Activated CD4-positive, alpha-beta T cell treated with anti-CD3 and anti-CD28 coated beads, Interleukin-2, amount 50 U/mL, for 16 hours (primary cell): ENCODE data around the gene EVPLL.
"Not testable (repeated sequence)": the region's sequence is repeated elsewhere in the genome, so short reads cannot be mapped to it uniquely, and the experiment has no call there.

Experiments used
- DNase-seq: peaks from one replicate; pipeline ENCODE4 v3.0.0-alpha.2; 2020

Gene EVPLL

GRCh38 chr17:18379246-18380146, 1.9 kb downstream of the EVPLL start:
- DNase-seq = no peak

DNA sequence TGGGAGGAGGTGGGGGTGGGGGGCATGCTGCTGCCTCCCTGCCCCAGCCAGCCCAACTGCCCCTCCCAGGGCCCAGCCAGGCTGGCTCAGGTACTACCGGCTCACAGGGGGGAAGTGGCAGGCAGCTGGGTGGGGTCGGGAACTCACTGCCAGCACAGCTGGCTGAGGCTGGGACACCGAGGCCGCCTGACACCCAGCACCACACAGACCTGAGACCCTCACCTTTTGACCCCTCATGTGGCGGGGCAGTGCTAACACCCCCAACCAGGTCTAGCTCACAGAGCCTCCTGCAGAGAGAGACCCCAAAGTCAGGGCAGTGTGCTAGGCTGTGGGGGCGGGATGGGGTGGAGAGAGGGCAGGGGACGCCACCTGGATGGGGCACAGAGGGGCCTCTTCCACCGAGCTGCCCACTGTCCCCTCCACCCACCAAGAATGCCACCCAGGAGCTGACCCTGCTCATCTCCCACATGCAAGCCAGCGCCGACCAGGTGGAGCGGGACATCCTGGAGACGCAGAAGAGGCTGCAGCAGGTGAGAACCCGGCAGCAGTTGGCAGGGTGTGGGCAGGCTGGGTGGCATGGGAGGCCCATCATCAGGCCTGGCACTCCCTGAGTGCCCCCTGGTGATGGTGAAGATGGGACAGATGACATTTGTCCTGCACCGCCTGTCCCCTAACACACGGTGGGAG, 3.0 kb downstream of the EVPLL start:
- DNase-seq = no peak

GRCh38 chr17:18381158-18381952, 3.8 kb downstream of the EVPLL start:
- DNase-seq = no peak

DNA sequence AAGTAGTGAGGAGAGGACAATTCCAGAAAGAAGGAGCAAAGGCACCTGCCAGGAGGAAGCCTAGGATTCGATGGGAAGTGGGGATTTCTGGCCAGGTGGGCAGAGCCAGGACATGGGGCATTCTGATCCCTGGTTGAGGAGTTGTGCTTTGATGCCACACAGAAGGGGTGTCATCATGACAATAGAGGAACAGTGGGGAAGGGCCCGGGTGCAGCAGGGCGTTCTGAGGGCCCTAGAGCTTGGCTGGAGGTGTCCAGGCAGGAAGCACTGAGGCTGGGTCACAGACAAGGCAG, 4.3 kb downstream of the EVPLL start:
- no peak for DNase-seq

- DNase-seq = no peak
These were observed 5.0 kb downstream of the EVPLL start for GRCh38 chr17:18382441-18383078.

GRCh38 chr17:18383079-18383481, 5.5 kb downstream of the EVPLL start:
- DNase-seq = not testable (repeated sequence)

DNA sequence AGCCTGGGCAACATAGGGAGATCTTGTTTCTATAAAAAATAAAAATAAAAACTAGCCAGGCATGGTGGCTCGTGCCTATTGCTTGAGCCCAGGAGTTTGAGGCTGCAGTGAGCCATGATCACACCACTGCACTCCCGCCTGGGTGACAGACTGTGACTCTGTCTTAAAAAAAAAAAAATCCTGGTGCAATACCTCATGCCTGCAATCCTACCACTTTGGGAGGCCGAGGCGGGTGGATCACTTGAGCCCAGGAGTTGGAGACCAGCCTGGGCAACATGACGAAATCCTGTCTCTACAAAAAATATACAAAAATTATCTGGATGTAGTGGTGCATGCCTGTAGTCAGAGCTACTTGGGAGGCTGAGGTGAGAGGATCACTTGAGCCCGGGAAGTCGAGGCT, 6.7 kb downstream of the EVPLL start:
- DNase-seq = not testable (repeated sequence)

DNA sequence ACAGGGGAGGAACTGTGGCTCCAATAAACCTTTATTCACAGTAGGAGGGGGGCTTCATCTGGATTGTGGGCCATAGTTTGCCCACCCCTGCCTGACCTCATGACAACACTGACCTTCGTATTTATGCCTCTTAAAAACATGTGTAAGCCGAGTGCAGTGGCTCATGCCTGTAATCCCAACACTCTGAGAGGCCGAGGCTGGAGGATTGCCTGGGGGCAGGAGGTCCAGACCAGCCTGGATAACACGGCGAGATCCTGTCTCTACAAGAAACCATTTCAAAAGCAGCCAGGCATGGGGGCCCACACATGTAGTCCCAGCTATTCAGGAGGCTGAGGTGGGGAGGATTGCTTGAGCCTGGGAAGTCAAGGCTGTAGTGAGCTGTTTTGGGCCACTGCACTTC, 10.0 kb downstream of the EVPLL start:
- DNase-seq = not testable (repeated sequence)

- DNase-seq = not testable (repeated sequence)
These were observed 10.7 kb downstream of the EVPLL start for GRCh38 chr17:18388266-18388665.

DNA sequence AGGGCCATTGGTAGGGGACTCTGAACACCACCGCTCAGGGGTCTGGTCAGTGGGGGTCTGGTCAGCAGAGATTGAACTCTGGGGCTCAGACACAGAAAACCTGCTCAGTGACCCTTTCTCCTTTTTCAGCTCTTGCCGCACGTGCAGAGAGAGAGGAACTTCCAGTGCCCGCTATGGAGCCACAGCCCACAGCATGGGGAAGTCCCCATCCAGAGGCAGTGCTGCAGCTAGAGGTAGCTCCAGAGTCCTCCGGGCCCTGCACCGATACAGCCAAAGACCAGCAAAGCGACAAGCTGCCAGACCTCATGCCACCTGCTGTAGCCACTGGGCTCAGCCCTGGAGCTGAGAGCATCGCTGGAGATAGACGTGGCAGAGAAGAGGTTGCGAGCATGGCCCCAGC, 11.2 kb downstream of the EVPLL start:
- DNase-seq = not testable (repeated sequence)

DNA sequence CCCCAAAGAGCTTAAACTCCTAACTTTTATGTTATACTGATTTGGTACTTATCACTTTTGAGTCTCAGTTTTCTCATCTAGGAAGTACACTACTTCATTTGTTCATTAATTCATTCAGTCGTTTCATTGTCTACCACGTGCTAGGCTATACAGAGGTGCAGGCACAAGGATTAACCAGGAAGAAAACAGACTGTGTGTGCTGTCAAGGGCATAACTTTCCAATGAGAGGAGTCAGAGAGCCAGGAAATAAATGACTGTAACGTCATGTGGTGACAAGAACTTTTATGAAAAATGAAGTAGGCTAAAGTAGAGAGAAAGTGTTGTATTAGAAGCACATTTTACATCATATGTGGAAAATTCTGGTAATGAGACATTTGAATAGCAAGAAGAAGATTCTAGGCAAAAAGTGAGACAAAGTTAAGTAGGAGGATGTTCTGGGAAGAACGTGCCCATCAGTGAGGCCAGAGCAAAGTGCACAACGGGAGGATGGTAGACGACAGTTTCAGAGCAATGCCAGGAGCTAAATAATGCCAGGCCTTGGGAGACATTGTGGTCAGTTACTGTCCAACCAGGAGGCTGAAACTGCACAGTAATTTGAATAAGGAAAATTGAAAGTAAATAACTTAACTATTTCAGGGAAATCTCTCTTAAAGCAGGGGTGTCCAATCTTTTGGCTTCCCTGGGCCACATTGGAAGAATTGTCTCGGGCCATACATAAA, 24.5 kb downstream of the EVPLL start:
- DNase-seq = not testable (repeated sequence)

DNA sequence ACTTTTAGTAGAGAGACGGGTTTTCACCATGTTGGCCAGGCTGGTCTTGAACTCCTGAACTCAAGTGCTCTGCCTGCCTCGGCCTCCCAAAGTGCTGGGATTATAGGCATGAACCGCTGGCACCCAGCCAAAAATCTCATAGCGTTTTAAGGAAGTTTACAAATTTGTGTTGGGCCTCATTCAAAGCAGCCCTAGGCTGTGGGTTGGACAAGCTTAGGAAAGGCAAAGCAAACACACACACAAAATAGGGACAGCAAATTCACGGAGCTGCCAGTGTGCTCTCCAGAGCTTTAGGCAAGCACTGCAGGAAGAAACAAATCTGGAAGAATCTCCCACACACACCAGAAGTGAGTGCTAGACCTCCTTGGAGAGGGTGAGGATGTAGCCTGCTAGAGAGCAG, 25.6 kb downstream of the EVPLL start:
- DNase-seq = not testable (repeated sequence)

- not testable (repeated sequence) for DNase-seq
These were observed 26.0 kb downstream of the EVPLL start for GRCh38 chr17:18403604-18404003.

- DNase-seq = peak; percentile 27
These were observed 31.3 kb downstream of the EVPLL start for GRCh38 chr17:18408906-18409305.

GRCh38 chr17:18409321-18409720, 31.7 kb downstream of the EVPLL start:
- not testable (repeated sequence) for DNase-seq

GRCh38 chr17:18410736-18411135, 33.2 kb downstream of the EVPLL start:
- DNase-seq = not testable (repeated sequence)

DNA sequence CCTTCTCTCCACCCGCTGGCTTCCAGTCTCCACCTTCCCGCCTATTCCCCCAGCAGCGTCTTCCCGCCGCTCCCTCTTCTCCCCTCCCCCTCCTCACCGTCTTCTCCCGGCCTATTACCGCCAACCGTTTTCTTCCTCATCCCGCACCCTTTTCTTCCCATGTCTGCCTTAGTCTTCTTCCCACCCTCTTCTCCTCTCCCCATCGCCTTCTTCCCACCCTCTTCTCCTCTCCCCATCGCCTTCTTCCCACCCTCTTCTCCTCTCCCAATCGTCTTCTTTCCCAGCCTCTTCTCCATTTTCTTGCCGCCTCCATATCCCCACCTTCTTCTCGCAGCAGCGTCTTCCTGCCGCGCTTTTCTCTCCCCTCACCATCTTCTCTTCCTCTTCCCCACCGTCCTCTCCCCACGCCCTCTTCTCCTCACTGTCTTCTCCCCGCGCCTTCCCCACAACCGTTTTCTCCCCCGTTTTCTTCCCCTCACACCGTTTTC, 33.8 kb downstream of the EVPLL start:
- peak; percentile 21 for DNase-seq

GRCh38 chr17:18412001-18412538, 34.5 kb downstream of the EVPLL start:
- DNase-seq = not testable (repeated sequence)

- DNase-seq = not testable (repeated sequence)
These were observed 43.9 kb downstream of the EVPLL start for GRCh38 chr17:18421521-18421920.

DNA sequence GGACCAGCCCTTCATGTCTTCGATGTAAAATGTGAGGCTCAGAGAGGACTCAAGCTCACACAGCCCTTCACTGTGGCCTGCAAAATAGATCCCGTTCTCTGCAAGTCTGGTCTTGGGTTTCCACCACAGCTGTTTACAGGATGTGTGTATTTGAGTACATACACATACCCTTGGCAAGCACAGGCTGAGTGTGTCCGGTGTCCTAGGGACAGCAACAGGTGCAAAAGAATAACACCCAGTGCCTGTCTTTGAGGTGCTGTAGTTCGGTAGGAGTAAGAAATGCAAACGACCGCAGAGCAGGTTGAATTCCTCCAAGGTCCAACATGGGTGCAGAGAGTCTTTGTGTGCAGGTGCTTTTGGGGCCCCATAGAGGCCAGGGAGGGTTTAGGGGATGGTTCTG, 44.9 kb downstream of the EVPLL start:
- DNase-seq = not testable (repeated sequence)

DNA sequence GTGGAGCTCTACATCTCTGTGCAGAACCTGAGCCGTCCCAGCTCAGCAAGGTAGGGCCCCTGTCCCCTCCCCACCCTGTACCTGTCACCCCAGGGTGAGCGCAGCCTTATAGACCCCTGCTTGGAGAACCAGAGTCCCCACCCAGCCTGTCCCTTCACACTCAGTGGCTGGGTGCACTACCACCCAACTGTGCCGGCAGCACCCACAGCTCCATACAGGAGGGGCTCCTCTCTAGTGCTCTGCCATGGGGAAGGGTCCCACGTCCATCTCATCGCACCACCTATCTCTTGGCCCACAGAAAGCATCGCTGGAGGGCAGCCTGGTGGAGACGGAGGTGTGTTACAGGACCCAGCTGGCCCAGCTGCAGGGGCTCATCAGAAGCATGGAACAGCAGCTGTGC, 45.4 kb downstream of the EVPLL start:
- not testable (repeated sequence) for DNase-seq

GRCh38 chr17:18425593-18425992, 48.0 kb downstream of the EVPLL start:
- not testable (repeated sequence) for DNase-seq
